GM12801 (cell line): ENCODE data around the gene CCR5AS.

Experiments
- TF ChIP-seq, protein P1 (sequence below): IDR thresholded peaks from one replicate; pipeline ENCODE4 v1.5.1; 2011; ENCODE audit warnings: control low read depth; ENCODE audit not compliant: insufficient read length; ENCODE audit errors: extremely low read depth

The CCR5AS gene

DNA sequence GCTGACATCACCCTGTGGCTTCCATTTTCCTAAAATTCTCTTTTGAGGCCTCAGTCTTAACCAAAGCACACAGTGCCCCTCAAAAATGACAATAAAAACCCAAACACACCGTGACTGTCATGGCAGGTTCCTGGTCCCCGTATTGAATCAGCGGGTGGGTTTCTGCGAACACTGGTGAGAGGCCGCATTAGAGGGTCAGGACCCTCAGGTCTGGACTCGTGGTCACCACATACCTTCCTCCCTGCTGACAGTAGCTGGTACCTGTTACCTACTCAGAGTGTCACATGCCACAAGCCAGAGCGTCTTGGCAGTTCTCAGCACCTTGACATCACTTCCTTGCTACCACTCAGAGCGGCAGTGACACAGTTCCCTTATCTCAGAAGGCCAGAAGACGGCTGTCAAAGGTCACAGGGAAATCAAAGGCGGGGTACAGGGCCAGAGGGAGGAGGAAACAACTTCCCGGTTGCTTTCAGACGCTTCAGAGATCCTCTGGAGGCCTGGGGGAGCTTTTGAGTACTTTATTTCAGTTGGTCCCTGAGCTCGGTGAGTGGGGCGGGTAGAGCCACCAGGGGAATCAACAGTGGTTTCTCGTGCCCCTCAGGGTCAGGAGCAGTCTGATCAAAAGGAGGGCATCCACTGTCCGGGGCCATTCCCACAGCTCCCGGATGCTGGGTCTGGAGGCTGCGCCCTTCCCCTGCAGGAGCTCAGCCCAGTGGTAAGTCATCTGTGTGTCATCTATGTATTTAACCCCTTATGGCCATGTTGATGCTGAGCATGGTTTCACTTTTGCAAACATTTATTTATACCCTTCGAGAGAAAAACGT lies at the start of gene CCR5AS, which contains the start of gene CCRL2:
Gene CCR5AS, minus strand, starts transcription at position 279 of the 824 bp plus-strand sequence.
Gene CCRL2, plus strand, starts transcription at position 472 of the 824 bp plus-strand sequence. CDS start 821 bp downstream, outside the sequence.
- TF ChIP-seq, protein P1, sequence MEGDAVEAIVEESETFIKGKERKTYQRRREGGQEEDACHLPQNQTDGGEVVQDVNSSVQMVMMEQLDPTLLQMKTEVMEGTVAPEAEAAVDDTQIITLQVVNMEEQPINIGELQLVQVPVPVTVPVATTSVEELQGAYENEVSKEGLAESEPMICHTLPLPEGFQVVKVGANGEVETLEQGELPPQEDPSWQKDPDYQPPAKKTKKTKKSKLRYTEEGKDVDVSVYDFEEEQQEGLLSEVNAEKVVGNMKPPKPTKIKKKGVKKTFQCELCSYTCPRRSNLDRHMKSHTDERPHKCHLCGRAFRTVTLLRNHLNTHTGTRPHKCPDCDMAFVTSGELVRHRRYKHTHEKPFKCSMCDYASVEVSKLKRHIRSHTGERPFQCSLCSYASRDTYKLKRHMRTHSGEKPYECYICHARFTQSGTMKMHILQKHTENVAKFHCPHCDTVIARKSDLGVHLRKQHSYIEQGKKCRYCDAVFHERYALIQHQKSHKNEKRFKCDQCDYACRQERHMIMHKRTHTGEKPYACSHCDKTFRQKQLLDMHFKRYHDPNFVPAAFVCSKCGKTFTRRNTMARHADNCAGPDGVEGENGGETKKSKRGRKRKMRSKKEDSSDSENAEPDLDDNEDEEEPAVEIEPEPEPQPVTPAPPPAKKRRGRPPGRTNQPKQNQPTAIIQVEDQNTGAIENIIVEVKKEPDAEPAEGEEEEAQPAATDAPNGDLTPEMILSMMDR = no peak

- TF ChIP-seq, protein P1 = no peak
Measured at GRCh38 chr3:46456118-46456517, 49.3 kb upstream of the CCR5AS start.

GRCh38 chr3:46455231-46456115 lies 48.6 kb upstream of the CCR5AS start:
- TF ChIP-seq, protein P1 = no peak

DNA sequence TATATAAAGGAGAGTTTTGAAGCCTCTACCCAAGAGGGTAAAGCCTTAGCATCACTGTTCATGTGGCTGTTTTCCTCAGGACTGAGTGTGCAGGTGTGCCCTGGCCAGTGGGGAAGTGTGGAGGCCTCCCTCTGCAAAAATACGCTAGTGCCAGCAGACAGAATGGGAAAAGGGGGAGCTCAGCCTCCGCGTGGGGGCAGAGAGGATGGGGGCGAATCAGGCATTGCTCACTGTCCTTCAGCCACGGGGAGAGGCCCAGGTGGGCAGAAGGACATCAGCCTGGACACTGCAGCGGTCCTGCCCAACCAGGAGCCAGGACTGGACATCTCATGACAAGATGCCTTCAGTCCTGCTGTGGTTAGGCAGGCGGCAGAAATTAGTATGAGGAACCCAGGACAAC lies 47.7 kb upstream of the CCR5AS start:
- TF ChIP-seq, protein P1 = no peak

- TF ChIP-seq, protein P1 = no peak
Measured at GRCh38 chr3:46454209-46454595, 47.3 kb upstream of the CCR5AS start.

- TF ChIP-seq, protein P1 = no peak
Measured at GRCh38 chr3:46453526-46454208, 46.8 kb upstream of the CCR5AS start.
